NT2/D1 (cell line): Measurements from ENCODE around the gene EPB41L3.

ENCODE experiments used
- SUZ12 ChIP-seq: IDR thresholded peaks from 2 replicates; pipeline ENCODE4 v1.6.1; 2011; ENCODE audit not compliant: insufficient read length, insufficient read depth; ENCODE audit errors: extremely low read depth
- YY1 ChIP-seq: IDR thresholded peaks from 2 replicates; pipeline ENCODE4 v1.6.1; 2011; ENCODE audit not compliant: insufficient read length, insufficient read depth
- ZNF274 ChIP-seq: IDR thresholded peaks from 2 replicates; pipeline ENCODE4 v1.6.1; 2011; ENCODE audit warnings: mild to moderate bottlenecking, low read depth, low read length

- TF ChIP-seq ZNF274 (no peak), YY1 (no peak), SUZ12 (no peak)
Measured at GRCh38 chr18:5415665-5416064, 128.1 kb downstream of the EPB41L3 start.
